K562 (cell line): Measurements from ENCODE around the gene RING1. TPM values are rescaled to one million over a fixed set of nuclear protein-coding genes. Genes with fewer than 3 reads are reported as not detected.
A peak's percentile ranks its signal among the peaks of the same experiment; 100 is the strongest.

Experiments used
- ATAC-seq: fragments of 200-7000 bp; cut with Tn5 transposase; 3 replicates; pipeline ENCODE4 v1.9.1; 2020; ENCODE audit warnings: moderate library complexity
- BruUV-seq: library from RNA; stranded (reverse); fragments of 400-500 nt; replicated peaks from 2 replicates; lab custom pipeline; 2021; lab: Mats Ljungman, UMichigan
- CTCF ChIA-PET: fragments of 300-600 bp; formaldehyde crosslinking; extraction: SDS; loops from one replicate; lab custom pipeline; 2021; ENCODE audit warnings: low intra/inter-chr PET ratio; lab: Yijun Ruan, JAX
- POLR2A ChIA-PET: fragments of 300-600, 350-650 bp; sonication (Branson Sonifier 250); formaldehyde crosslinking; extraction: SDS; loops from one replicate; lab custom pipeline; 2021; ENCODE audit warnings: antibody characterized with exemption, inconsistent platforms; lab: Yijun Ruan, JAX
- DNase-seq, 4 experiments: peaks; one replicate each; pipeline versions ENCODE4 v3.0.0 to v3.0.0-alpha.2; 2011 to 2018; ENCODE audit warnings: low spot score in 3 of 4, mixed read lengths in 3 of 4; ENCODE audit errors: extremely low read depth in 1 of 4
- FAIRE-seq: peaks from 2 replicates; lab custom pipeline; 2011; peaks lifted over from hg19 to GRCh38; lab: Jason Lieb, UNC
- H2AFZ ChIP-seq: 2 replicates; pipeline ENCODE4 v1.6.0; 2011; ENCODE audit warnings: low read depth, low read length, control low read depth, inconsistent platforms
- H3K27ac ChIP-seq: fragments of 200-600 bp; 3 replicates; pipeline ENCODE4 v1.8.0; 2011; ENCODE audit warnings: low read depth, mild to moderate bottlenecking, control low read depth, inconsistent platforms, low read length, moderate library complexity, mixed read lengths; ENCODE audit errors: extremely low read depth
- H3K27me3 ChIP-seq, 2 experiments: fragments of 300-600 bp in 1 of 2; 2 replicates in 1 of 2; 3 replicates in 1 of 2; pipeline versions ENCODE4 v1.6.0 to v1.8.0; 2011; ENCODE audit warnings: inconsistent platforms in 2 of 2, low read length in 2 of 2, mild to moderate bottlenecking in 1 of 2, mixed read lengths in 1 of 2, moderate library complexity in 1 of 2; ENCODE audit not compliant: control insufficient read depth in 2 of 2, insufficient read depth in 2 of 2
- H3K36me3 ChIP-seq: fragments of 300-600 bp; 3 replicates; pipeline ENCODE4 v1.8.0; 2011; ENCODE audit warnings: mild to moderate bottlenecking, low read length, inconsistent platforms; ENCODE audit not compliant: control insufficient read depth, insufficient read depth
- H3K4me1 ChIP-seq, 2 experiments: fragments of 200-600 bp in 1 of 2; replicated peaks in 1 of 2; 2 replicates in 1 of 2; 3 replicates in 1 of 2; pipeline versions ENCODE4 v1.5.1 to v1.8.0; 2011; ENCODE audit warnings: inconsistent platforms in 2 of 2, low read length in 2 of 2, mild to moderate bottlenecking in 1 of 2, mixed read lengths in 1 of 2, moderate library complexity in 1 of 2; ENCODE audit not compliant: control insufficient read depth in 2 of 2, insufficient read depth in 2 of 2
- H3K4me2 ChIP-seq: 2 replicates; pipeline ENCODE4 v1.6.1; 2011; ENCODE audit warnings: low read length, control low read depth, inconsistent platforms, mixed read lengths; ENCODE audit not compliant: insufficient read depth
- H3K4me3 ChIP-seq: fragments of 200-600 bp; sonication (generic), shearing (Covaris generic); 2 replicates; pipeline ENCODE4 v1.5.1; 2016; ENCODE audit warnings: control low read depth, inconsistent platforms
- H3K79me2 ChIP-seq: fragments of 200-600 bp; 3 replicates; pipeline ENCODE4 v1.8.0; 2011; ENCODE audit warnings: low read length, inconsistent platforms; ENCODE audit not compliant: control insufficient read depth, insufficient read depth
- H3K9ac ChIP-seq, 2 experiments: 2 replicates each; pipeline versions ENCODE4 v1.6.0 to v1.6.1; 2011; ENCODE audit warnings: low read depth in 2 of 2, low read length in 2 of 2, control low read depth in 1 of 2, inconsistent platforms in 1 of 2, mild to moderate bottlenecking in 1 of 2, mixed read lengths in 1 of 2; ENCODE audit not compliant: insufficient read depth in 1 of 2
- H3K9me1 ChIP-seq: one replicate; pipeline ENCODE4 v1.6.0; 2011; ENCODE audit warnings: inconsistent platforms, mild to moderate bottlenecking, low read length, moderate library complexity; ENCODE audit not compliant: control insufficient read depth, insufficient read depth
- H3K9me3 ChIP-seq: replicated peaks from 2 replicates; pipeline ENCODE4 v1.5.1; 2011; ENCODE audit warnings: low read depth, low read length, inconsistent platforms; ENCODE audit not compliant: control insufficient read depth, insufficient read depth
- H4K20me1 ChIP-seq: replicated peaks from 2 replicates; pipeline ENCODE4 v1.6.1; 2011; ENCODE audit warnings: low read length, inconsistent platforms, mixed read lengths; ENCODE audit not compliant: control insufficient read depth, insufficient read depth
- ELF4 ChIP-seq: fragments of 450-650 bp; formaldehyde crosslinking; IDR thresholded peaks from 2 replicates; pipeline ENCODE4 v1.4.0; 2022; ENCODE audit warnings: missing genetic modification characterization
- ETV6 ChIP-seq, 3 experiments: fragments of 150-350 bp in 1 of 3; sonication (generic) in 1 of 3; formaldehyde crosslinking in 1 of 3; IDR thresholded peaks; 2 replicates each; pipeline versions ENCODE4 v1.6.1 to v1.8.0; 2014 to 2022; ENCODE audit warnings: borderline replicate concordance in 2 of 3, low read depth in 2 of 3, antibody characterized with exemption in 1 of 3, low read length in 1 of 3, mild to moderate bottlenecking in 1 of 3, missing genetic modification reagents in 1 of 3
- FOXK1 ChIP-seq: sonication (generic); formaldehyde crosslinking; IDR thresholded peaks from 2 replicates; pipeline ENCODE4 v1.8.0; 2022; ENCODE audit warnings: missing genetic modification reagents, mild to moderate bottlenecking, borderline replicate concordance
- KAT7 ChIP-seq: sonication (generic); formaldehyde crosslinking; IDR thresholded peaks from 2 replicates; pipeline ENCODE4 v1.8.0; 2022; ENCODE audit warnings: missing genetic modification reagents, mild to moderate bottlenecking, borderline replicate concordance
- MTA2 ChIP-seq: fragments of 450-650 bp; IDR thresholded peaks from 2 replicates; pipeline ENCODE4 v1.6.1; 2016; ENCODE audit warnings: low read depth
- MYC ChIP-seq, 2 experiments: fragments of 250-450 bp in 1 of 2; sonication (Bioruptor Pico) in 1 of 2; IDR thresholded peaks; 2 replicates each; pipeline versions ENCODE4 v1.5.1 to v1.6.1; 2012 to 2021; ENCODE audit warnings: low read depth in 2 of 2, borderline replicate concordance in 1 of 2, improper control_type of control experiment in 1 of 2, low read length in 1 of 2, mild to moderate bottlenecking in 1 of 2, moderate library complexity in 1 of 2
- PCBP1 ChIP-seq: fragments of 200-400 bp; formaldehyde crosslinking; IDR thresholded peaks from 2 replicates; pipeline ENCODE4 v1.6.1; 2018; ENCODE audit warnings: mild to moderate bottlenecking, low read depth, low read length; ENCODE audit not compliant: poor library complexity, severe bottlenecking
- PHB2 ChIP-seq: fragments of 450-650 bp; IDR thresholded peaks from 2 replicates; pipeline ENCODE4 v1.6.1; 2017; ENCODE audit warnings: low read depth
- RB1 ChIP-seq: fragments of 450-650 bp; IDR thresholded peaks from 2 replicates; pipeline ENCODE4 v1.6.1; 2017; ENCODE audit warnings: low read depth, mild to moderate bottlenecking
- WGBS: fragments of 100-300 bp; shearing (Covaris generic); methylation state at CpG from one replicate; pipeline ENCODE4 v1.1.6; 2016; ENCODE audit warnings: low coverage, mixed read lengths; ENCODE audit not compliant: insufficient coverage; ENCODE audit errors: missing lambda C conversion rate; 5-methylcytosine and 5-hydroxymethylcytosine counted together
- in situ Hi-C: fragments of 300-500 bp; cut with MboI; formaldehyde crosslinking; loops from 4 replicates; pipeline ENCODE4 v1.15.0; 2018; ENCODE audit warnings: inconsistent platforms, mixed read lengths
- intact Hi-C: fragments of 100-400 bp; cut with micrococcal nuclease; formaldehyde crosslinking; loops from 2 replicates; pipeline ENCODE4 v1.14.2; 2022
- polyA plus RNA-seq, 8 experiments: library from polyadenylated mRNA; depleted of rRNA in 4 of 8; stranded (reverse) in 5 of 8; unstranded in 3 of 8; fragments of >200 nt; fragmentation: Nextera tagmentation in 2 of 8; fragmentation: Illumina TruSeq in 1 of 8; extraction: Ambion mirVana in 2 of 8; extraction: Trizol in 1 of 8; gene quantifications; 2 replicates each; pipeline versions ENCODE4 v1.2.1 to v1.2.3, GENCODE V29; 2011 to 2014; ENCODE audit warnings: inconsistent platforms in 1 of 8, missing spikeins in 1 of 8
- total RNA-seq, 7 experiments: library from RNA; depleted of rRNA in 6 of 7; stranded (reverse); fragments of >200 nt in 6 of 7; fragmentation: Illumina TruSeq in 2 of 7; extraction: Trizol in 2 of 7; gene quantifications; 2 replicates each; pipeline versions ENCODE4 v1.2.1 to v1.2.3, GENCODE V29; 2011 to 2021; ENCODE audit warnings: low replicate concordance in 1 of 7
- TF ChIP-seq, protein P1 (sequence below), 2 experiments: IDR thresholded peaks; 2 replicates each; pipeline ENCODE4 v1.6.1; 2011; ENCODE audit warnings: borderline replicate concordance in 1 of 2, control low read depth in 1 of 2, low read depth in 1 of 2, low read length in 1 of 2, mild to moderate bottlenecking in 1 of 2, mixed read lengths in 1 of 2, moderate library complexity in 1 of 2; ENCODE audit not compliant: insufficient read depth in 1 of 2, insufficient read length in 1 of 2, poor library complexity in 1 of 2, severe bottlenecking in 1 of 2; ENCODE audit errors: extremely low read depth in 1 of 2
- TF ChIP-seq, protein P2 (sequence below), 2 experiments: fragments of 450-650 bp; IDR thresholded peaks; 2 replicates each; pipeline ENCODE4 v1.6.1; 2016
- TF ChIP-seq, protein P3 (sequence below): sonication (generic); formaldehyde crosslinking; IDR thresholded peaks from 2 replicates; pipeline ENCODE4 v1.8.0; 2023; ENCODE audit warnings: mild to moderate bottlenecking, missing genetic modification reagents

Gene RING1
- total and polyA plus RNA-seq, 9 of the 15 experiments (the other 6 are each of a cell fraction or from before 2014, with no cell fraction given): 4.2 to 59.1 (median 36.9) TPM

- intact Hi-C loops: no loop called here
- peak; percentile 22; the same call in 1 of the 2 replicates for TF ChIP-seq ELF4 (CRISPR knock-in tag)
- 0 out of 2 replicates have a peak, but pooled peaks have one; percentile 9 for TF ChIP-seq MYC (IDR thresholded peaks at IDR 0.05; ENCODE audit: low read depth, low read length)
- TF ChIP-seq MYC (CRISPR knock-in tag; IDR thresholded peaks at IDR 0.05; ENCODE audit: borderline replicate concordance, low read depth): no peak
- TF ChIP-seq, protein P1, sequence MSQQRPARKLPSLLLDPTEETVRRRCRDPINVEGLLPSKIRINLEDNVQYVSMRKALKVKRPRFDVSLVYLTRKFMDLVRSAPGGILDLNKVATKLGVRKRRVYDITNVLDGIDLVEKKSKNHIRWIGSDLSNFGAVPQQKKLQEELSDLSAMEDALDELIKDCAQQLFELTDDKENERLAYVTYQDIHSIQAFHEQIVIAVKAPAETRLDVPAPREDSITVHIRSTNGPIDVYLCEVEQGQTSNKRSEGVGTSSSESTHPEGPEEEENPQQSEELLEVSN (IDR thresholded peaks at IDR 0.05; ENCODE audit: borderline replicate concordance in 1 of 2, extremely low read depth in 1 of 2, insufficient read depth in 1 of 2, insufficient read length in 1 of 2, low read depth in 1 of 2, low read length in 1 of 2, poor library complexity in 1 of 2, severe bottlenecking in 1 of 2): peak in 1 of 2 experiments; percentile 24
- TF ChIP-seq MTA2: 0 out of 2 replicates have a peak, but pooled peaks have one; percentile 17
- peak; percentile 85; the same call in 1 of the 2 replicates for TF ChIP-seq KAT7 (CRISPR knock-in tag)
- TF ChIP-seq, protein P2, sequence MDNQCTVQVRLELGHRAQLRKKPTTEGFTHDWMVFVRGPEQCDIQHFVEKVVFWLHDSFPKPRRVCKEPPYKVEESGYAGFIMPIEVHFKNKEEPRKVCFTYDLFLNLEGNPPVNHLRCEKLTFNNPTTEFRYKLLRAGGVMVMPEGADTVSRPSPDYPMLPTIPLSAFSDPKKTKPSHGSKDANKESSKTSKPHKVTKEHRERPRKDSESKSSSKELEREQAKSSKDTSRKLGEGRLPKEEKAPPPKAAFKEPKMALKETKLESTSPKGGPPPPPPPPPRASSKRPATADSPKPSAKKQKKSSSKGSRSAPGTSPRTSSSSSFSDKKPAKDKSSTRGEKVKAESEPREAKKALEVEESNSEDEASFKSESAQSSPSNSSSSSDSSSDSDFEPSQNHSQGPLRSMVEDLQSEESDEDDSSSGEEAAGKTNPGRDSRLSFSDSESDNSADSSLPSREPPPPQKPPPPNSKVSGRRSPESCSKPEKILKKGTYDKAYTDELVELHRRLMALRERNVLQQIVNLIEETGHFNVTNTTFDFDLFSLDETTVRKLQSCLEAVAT (IDR thresholded peaks at IDR 0.05): peak in 1 of 2 experiments; percentile 36; a peak in 1 of 4 replicates
- no peak for TF ChIP-seq ETV6 (IDR thresholded peaks at IDR 0.05; ENCODE audit: borderline replicate concordance in 1 of 2, low read depth in 2 of 2, low read length in 1 of 2)
- 0 out of 2 replicates have a peak, but pooled peaks have one; percentile 24 for TF ChIP-seq ETV6 (CRISPR knock-in tag; IDR thresholded peaks at IDR 0.05; ENCODE audit: borderline replicate concordance)
- TF ChIP-seq PHB2: no peak
- TF ChIP-seq PCBP1: peak; percentile 22
- 0 out of 2 replicates have a peak, but pooled peaks have one; percentile 54 for TF ChIP-seq FOXK1
- TF ChIP-seq RB1: peak; percentile 5; the same call in 1 of the 2 replicates
- TF ChIP-seq, protein P3, sequence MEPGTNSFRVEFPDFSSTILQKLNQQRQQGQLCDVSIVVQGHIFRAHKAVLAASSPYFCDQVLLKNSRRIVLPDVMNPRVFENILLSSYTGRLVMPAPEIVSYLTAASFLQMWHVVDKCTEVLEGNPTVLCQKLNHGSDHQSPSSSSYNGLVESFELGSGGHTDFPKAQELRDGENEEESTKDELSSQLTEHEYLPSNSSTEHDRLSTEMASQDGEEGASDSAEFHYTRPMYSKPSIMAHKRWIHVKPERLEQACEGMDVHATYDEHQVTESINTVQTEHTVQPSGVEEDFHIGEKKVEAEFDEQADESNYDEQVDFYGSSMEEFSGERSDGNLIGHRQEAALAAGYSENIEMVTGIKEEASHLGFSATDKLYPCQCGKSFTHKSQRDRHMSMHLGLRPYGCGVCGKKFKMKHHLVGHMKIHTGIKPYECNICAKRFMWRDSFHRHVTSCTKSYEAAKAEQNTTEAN (CRISPR knock-in tag): peak; percentile 76; the same call in 1 of the 2 replicates
These were observed 679 bp upstream of the RING1 start for GRCh38 chr6:33207552-33208090.

More at GRCh38 chr6:33207552-33208090, 679 bp upstream of the RING1 start:
- in situ Hi-C loops: no loop called here
- DNase-seq (peak in 3 of 4 experiments; percentile 46 to 69 (median 62)), FAIRE-seq (no peak), ATAC-seq (peak; percentile 34)
- Histone ChIP-seq H4K20me1 (peaks cover 6% of the 10 kb centered on the region; the same call in 1 of the 2 replicates), H3K4me3 (peak overlapping the region; percentile 90), H3K27me3 (no peaks in the 10 kb centered on the region), H3K4me2 (peak overlapping the region; percentile 87), H3K9me1 (peaks cover 3% of the 10 kb centered on the region), H3K9me3 (no peaks in the 10 kb centered on the region), H3K27ac (peak overlapping the region; percentile 95), H2AFZ (peak overlapping the region; percentile 82), H3K36me3 (peaks cover 50% of the 10 kb centered on the region), H3K9ac (peak overlapping the region; percentile 96), H3K4me1 (peaks cover 33 to 61% of the 10 kb centered on the region in 2 experiments), H3K79me2 (peaks cover 44% of the 10 kb centered on the region)
- CTCF ChIA-PET: no interaction called here
- POLR2A ChIA-PET: interaction anchor here (0.6 to 1.8 kb wide), 10 partner anchors 8 to 236 kb away, joined by 3 to 8 read pairs (median 4); partner anchors contain the start of genes B3GALT4, RPS18 and VPS52
- WGBS: under 1% methylated on average over 19 of the region's 29 CpGs
- no TSS peak for BruUV-seq
